ENCODE data around the gene C19orf85.

C19orf85 gene

GRCh38 chr19:55435020-55435419 lies 29.5 kb downstream of the C19orf85 start:
- ChIA-PET CTCF (no interaction called here), POLR2A (interaction anchor here (0.7 kb wide), 1 partner anchor 28 kb away, joined by 3 read pairs; the partner anchor contains the start of gene UBE2S)
- Histone ChIP-seq H3K27ac (ENCODE audit: extremely low read depth, low read depth, low read length) (no peak overlapping the region), H3K4me1 (ENCODE audit: control insufficient read depth, insufficient read depth, low read length) (no peaks in the 10 kb centered on the region; the same call in 1 of the 2 replicates), H3K36me3 (ENCODE audit: control insufficient read depth in 2 of 2, insufficient read depth in 1 of 2, low read length in 2 of 2) (no peaks in the 10 kb centered on the region), H3K9me3 (ENCODE audit: control insufficient read depth, insufficient read depth, low read depth, low read length) (no peaks in the 10 kb centered on the region), H3K4me3 (ENCODE audit: low read depth, low read length) (no peak overlapping the region)
- TF ChIP-seq, protein P1, sequence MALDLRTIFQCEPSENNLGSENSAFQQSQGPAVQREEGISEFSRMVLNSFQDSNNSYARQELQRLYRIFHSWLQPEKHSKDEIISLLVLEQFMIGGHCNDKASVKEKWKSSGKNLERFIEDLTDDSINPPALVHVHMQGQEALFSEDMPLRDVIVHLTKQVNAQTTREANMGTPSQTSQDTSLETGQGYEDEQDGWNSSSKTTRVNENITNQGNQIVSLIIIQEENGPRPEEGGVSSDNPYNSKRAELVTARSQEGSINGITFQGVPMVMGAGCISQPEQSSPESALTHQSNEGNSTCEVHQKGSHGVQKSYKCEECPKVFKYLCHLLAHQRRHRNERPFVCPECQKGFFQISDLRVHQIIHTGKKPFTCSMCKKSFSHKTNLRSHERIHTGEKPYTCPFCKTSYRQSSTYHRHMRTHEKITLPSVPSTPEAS (tag by site-specific recombination; IDR thresholded peaks at IDR 0.05), result peak; percentile 98
- TF ChIP-seq ZNF423 (tag by site-specific recombination; IDR thresholded peaks at IDR 0.05) (no peak), WT1 (tag by site-specific recombination; IDR thresholded peaks at IDR 0.05) (no peak), KLF9 (tag by site-specific recombination; IDR thresholded peaks at IDR 0.05; ENCODE audit: low read depth) (0 out of 2 replicates have a peak, but pooled peaks have one; percentile 15), ZNF157 (tag by site-specific recombination; IDR thresholded peaks at IDR 0.05) (no peak), ZNF140 (tag by site-specific recombination; IDR thresholded peaks at IDR 0.05) (no peak), KLF7 (tag by site-specific recombination; IDR thresholded peaks at IDR 0.05; ENCODE audit: borderline replicate concordance) (no peak), YY2 (tag by site-specific recombination; IDR thresholded peaks at IDR 0.05) (no peak), ZNF48 (tag by site-specific recombination; IDR thresholded peaks at IDR 0.05) (no peak), ZNF169 (tag by site-specific recombination; IDR thresholded peaks at IDR 0.05) (no peak), PRDM2 (tag by site-specific recombination; IDR thresholded peaks at IDR 0.05; ENCODE audit: borderline replicate concordance) (no peak), TSHZ1 (tag by site-specific recombination; IDR thresholded peaks at IDR 0.05; ENCODE audit: borderline replicate concordance) (no peak), HOXC10 (CRISPR knock-in tag; IDR thresholded peaks at IDR 0.05) (no peak), ZNF223 (tag by site-specific recombination; IDR thresholded peaks at IDR 0.05) (no peak), SP7 (tag by site-specific recombination; IDR thresholded peaks at IDR 0.05) (no peak), MEIS1 (CRISPR knock-in tag; IDR thresholded peaks at IDR 0.05; ENCODE audit: borderline replicate concordance) (no peak), ZNF785 (tag by site-specific recombination; IDR thresholded peaks at IDR 0.05) (0 out of 2 replicates have a peak, but pooled peaks have one; percentile 15), ZNF16 (tag by site-specific recombination; IDR thresholded peaks at IDR 0.05; ENCODE audit: low read depth) (no peak), RBAK (tag by site-specific recombination; IDR thresholded peaks at IDR 0.05) (0 out of 2 replicates have a peak, but pooled peaks have one; percentile 11), ZNF555 (tag by site-specific recombination; conservative IDR thresholded peaks at IDR 0.05) (no peak), ZNF473 (tag by site-specific recombination; IDR thresholded peaks at IDR 0.05) (no peak), ZIC2 (tag by site-specific recombination; IDR thresholded peaks at IDR 0.05) (no peak), ZNF311 (tag by site-specific recombination; IDR thresholded peaks at IDR 0.05; ENCODE audit: borderline replicate concordance) (0 out of 2 replicates have a peak, but pooled peaks have one; percentile 12), ZNF610 (tag by site-specific recombination; IDR thresholded peaks at IDR 0.05; ENCODE audit: borderline replicate concordance) (no peak)
- TF ChIP-seq, protein P2, sequence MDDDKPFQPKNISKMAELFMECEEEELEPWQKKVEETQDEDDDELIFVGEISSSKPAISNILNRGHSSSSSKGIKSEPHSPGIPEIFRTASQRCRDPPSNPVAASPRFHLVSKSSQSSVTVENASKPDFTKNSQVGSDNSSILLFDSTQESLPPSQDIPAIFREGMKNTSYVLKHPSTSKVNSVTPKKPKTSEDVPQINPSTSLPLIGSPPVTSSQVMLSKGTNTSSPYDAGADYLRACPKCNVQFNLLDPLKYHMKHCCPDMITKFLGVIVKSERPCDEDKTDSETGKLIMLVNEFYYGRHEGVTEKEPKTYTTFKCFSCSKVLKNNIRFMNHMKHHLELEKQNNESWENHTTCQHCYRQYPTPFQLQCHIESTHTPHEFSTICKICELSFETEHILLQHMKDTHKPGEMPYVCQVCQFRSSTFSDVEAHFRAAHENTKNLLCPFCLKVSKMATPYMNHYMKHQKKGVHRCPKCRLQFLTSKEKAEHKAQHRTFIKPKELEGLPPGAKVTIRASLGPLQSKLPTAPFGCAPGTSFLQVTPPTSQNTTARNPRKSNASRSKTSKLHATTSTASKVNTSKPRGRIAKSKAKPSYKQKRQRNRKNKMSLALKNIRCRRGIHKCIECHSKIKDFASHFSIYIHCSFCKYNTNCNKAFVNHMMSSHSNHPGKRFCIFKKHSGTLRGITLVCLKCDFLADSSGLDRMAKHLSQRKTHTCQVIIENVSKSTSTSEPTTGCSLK (tag by site-specific recombination; IDR thresholded peaks at IDR 0.05), result no peak
- TF ChIP-seq, protein P3, sequence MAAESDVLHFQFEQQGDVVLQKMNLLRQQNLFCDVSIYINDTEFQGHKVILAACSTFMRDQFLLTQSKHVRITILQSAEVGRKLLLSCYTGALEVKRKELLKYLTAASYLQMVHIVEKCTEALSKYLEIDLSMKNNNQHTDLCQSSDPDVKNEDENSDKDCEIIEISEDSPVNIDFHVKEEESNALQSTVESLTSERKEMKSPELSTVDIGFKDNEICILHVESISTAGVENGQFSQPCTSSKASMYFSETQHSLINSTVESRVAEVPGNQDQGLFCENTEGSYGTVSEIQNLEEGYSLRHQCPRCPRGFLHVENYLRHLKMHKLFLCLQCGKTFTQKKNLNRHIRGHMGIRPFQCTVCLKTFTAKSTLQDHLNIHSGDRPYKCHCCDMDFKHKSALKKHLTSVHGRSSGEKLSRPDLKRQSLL (tag by site-specific recombination; IDR thresholded peaks at IDR 0.05), result no peak
